DOHH2 (cell line): Measurements from ENCODE around the gene PADI3.
A peak's percentile ranks its signal among the peaks of the same experiment; 100 is the strongest.

Experiments used
- H3F3A ChIP-seq: fragments of 200-600 bp; sonication (generic), shearing (Covaris generic); 2 replicates; pipeline ENCODE4 v1.6.0; 2016; ENCODE audit warnings: antibody characterized with exemption, mild to moderate bottlenecking; ENCODE audit not compliant: control insufficient read depth, insufficient read depth
- H3K27ac ChIP-seq: fragments of 200-600 bp; sonication (generic); 2 replicates; pipeline ENCODE4 v1.5.1; 2014; ENCODE audit warnings: low read depth, mild to moderate bottlenecking, low read length, moderate library complexity
- H3K27me3 ChIP-seq: fragments of 200-600 bp; sonication (generic); 2 replicates; pipeline ENCODE4 v1.6.1; 2014; ENCODE audit warnings: mild to moderate bottlenecking, low read length, mixed read lengths; ENCODE audit not compliant: control insufficient read depth
- H3K36me3 ChIP-seq: fragments of 200-600 bp; sonication (generic); 2 replicates; pipeline ENCODE4 v1.6.1; 2014; ENCODE audit warnings: mild to moderate bottlenecking, low read length, moderate library complexity, mixed read lengths; ENCODE audit not compliant: control insufficient read depth
- H3K4me1 ChIP-seq: fragments of 200-600 bp; sonication (generic); 2 replicates; pipeline ENCODE4 v1.6.1; 2014; ENCODE audit warnings: mild to moderate bottlenecking, low read length, mixed read lengths; ENCODE audit not compliant: control insufficient read depth
- H3K4me2 ChIP-seq: fragments of 200-600 bp; sonication (generic); 2 replicates; pipeline ENCODE4 v1.6.0; 2014; ENCODE audit warnings: mild to moderate bottlenecking, low read length, moderate library complexity
- H3K4me3 ChIP-seq: fragments of 200-600 bp; sonication (generic); 2 replicates; pipeline ENCODE4 v1.5.1; 2014; ENCODE audit warnings: mild to moderate bottlenecking, low read length, mixed read lengths
- H3K79me2 ChIP-seq: fragments of 200-600 bp; sonication (generic); 2 replicates; pipeline ENCODE4 v1.6.1; 2014; ENCODE audit warnings: mild to moderate bottlenecking, low read length, mixed read lengths; ENCODE audit not compliant: control insufficient read depth
- H3K9me2 ChIP-seq: fragments of 200-600 bp; sonication (generic); replicated peaks from 2 replicates; pipeline ENCODE4 v1.6.1; 2014; ENCODE audit warnings: mild to moderate bottlenecking, low read length, mixed read lengths; ENCODE audit not compliant: control insufficient read depth
- H3K9me3 ChIP-seq: fragments of 200-600 bp; sonication (generic); 2 replicates; pipeline ENCODE4 v1.6.1; 2014; ENCODE audit warnings: antibody characterized with exemption, low read length, mixed read lengths; ENCODE audit not compliant: control insufficient read depth, insufficient read depth
- H4K20me1 ChIP-seq: fragments of 200-600 bp; sonication (generic); 2 replicates; pipeline ENCODE4 v1.6.0; 2014; ENCODE audit warnings: low read depth, mild to moderate bottlenecking, antibody characterized with exemption, low read length, moderate library complexity; ENCODE audit not compliant: control insufficient read depth, insufficient read depth
- EZH2phosphoT487 ChIP-seq: fragments of 200-600 bp; sonication (generic); IDR thresholded peaks from 2 replicates; pipeline ENCODE4 v1.6.1; 2017; ENCODE audit warnings: borderline replicate concordance, mild to moderate bottlenecking, antibody characterized with exemption, low read length, moderate library complexity, mixed read lengths
- TF ChIP-seq, protein P1 (sequence below): fragments of 200-600 bp; sonication (generic); IDR thresholded peaks from one replicate; pipeline ENCODE4 v1.5.1; 2014; ENCODE audit warnings: antibody characterized with exemption, mild to moderate bottlenecking, low read depth, low read length; ENCODE audit not compliant: poor library complexity, severe bottlenecking

PADI3 gene

DNA sequence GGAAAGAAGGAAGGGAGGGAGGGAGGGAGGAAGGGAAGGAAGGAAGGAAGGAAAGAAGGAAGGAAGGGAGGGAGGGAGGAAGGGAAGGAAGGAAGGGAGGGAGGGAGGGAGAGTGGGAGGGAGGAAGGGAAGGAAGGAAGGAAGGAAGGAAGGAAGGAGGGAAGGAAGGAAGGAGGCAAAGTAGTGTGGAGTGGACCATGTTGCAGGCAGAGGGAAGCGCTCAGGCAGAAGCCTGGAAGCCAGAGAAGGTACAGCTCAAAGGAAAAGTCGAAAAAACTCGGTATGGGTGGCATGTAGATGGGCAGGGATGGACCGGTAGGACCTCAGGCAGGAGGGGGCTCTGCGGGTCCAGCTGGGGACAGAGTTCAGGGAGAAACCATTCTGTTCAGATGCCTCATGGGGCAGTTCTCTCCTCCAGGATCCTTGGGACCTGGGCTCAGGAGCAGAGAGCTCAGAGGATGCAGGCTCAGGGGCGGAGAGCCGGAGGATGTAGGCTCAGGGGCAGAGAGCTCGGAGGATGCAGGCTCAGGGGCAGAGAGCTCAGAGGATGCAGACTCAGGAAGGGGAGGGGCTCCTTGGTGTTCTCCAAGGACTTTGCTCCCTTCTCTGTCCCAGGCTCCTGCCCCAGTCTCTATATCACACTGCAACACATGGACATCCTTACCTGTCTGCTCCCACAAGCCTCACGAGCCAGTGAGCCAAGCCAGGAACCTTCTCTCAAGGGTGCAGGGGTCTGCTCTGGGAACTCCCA is 13.6 kb upstream of the PADI3 start:
- H3K4me3 ChIP-seq, result no peak overlapping the region
- H3K4me2 ChIP-seq, result no peak overlapping the region

DNA sequence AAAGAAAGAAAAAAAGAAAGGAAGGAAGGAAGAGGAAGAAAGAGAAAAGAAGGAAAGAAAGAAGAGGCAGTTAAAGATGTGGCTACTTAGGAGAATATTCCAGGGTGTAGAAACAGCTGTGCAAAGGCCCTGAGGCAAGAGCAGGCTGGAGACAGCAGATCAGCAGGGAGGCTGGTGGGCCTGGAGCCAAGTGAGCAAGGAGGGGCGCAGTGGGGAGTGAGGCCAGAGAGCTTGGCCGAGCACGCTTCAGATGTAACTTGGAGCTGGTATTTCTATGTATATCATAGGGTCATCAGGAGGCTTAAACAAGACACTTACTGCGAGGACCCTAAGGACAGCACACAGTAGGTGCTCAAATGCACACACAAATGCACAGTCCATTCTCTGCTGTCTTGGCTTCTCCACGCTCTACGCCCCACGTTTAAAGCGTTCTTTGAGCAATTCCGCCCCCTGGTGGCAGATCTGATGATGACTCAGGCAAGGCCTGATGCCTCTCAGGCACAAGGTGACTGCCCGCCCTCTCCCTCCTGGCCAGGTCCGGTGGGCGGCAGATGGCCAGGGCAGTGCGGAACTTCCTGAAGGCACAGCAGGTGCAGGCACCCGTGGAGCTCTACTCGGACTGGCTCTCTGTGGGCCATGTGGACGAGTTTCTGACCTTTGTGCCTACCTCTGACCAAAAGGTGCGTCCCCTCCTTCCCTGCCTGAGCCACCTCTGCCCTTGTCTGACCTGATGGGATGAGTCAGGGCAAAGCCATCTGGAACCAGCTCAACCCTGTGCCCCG is 11.9 kb upstream of the PADI3 start:
- peaks cover 9% of the 10 kb centered on the region; the same call in 1 of the 2 replicates for H3K27me3 ChIP-seq
- no peak overlapping the region for H3K27ac ChIP-seq
- no peaks in the 10 kb centered on the region for H3K79me2 ChIP-seq
- H3K36me3 ChIP-seq, result no peaks in the 10 kb centered on the region
- H3K9me3 ChIP-seq, result no peaks in the 10 kb centered on the region
- no peak overlapping the region for H3K4me2 ChIP-seq
- TF ChIP-seq, protein P1, sequence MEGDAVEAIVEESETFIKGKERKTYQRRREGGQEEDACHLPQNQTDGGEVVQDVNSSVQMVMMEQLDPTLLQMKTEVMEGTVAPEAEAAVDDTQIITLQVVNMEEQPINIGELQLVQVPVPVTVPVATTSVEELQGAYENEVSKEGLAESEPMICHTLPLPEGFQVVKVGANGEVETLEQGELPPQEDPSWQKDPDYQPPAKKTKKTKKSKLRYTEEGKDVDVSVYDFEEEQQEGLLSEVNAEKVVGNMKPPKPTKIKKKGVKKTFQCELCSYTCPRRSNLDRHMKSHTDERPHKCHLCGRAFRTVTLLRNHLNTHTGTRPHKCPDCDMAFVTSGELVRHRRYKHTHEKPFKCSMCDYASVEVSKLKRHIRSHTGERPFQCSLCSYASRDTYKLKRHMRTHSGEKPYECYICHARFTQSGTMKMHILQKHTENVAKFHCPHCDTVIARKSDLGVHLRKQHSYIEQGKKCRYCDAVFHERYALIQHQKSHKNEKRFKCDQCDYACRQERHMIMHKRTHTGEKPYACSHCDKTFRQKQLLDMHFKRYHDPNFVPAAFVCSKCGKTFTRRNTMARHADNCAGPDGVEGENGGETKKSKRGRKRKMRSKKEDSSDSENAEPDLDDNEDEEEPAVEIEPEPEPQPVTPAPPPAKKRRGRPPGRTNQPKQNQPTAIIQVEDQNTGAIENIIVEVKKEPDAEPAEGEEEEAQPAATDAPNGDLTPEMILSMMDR, result peak; percentile 88
- no peak for TF ChIP-seq EZH2phosphoT487
- no peaks in the 10 kb centered on the region for H3F3A ChIP-seq
- no peaks in the 10 kb centered on the region for H3K4me1 ChIP-seq
- H3K9me2 ChIP-seq, result no peaks in the 10 kb centered on the region
- H3K4me3 ChIP-seq, result no peak overlapping the region
- peaks cover 4% of the 10 kb centered on the region; the same call in 1 of the 2 replicates for H4K20me1 ChIP-seq

More for the DNA sequence above, 13.6 kb upstream of the PADI3 start:
- no peaks in the 10 kb centered on the region for H3K79me2 ChIP-seq
- no peaks in the 10 kb centered on the region for H3K36me3 ChIP-seq
- H3K9me3 ChIP-seq, result no peaks in the 10 kb centered on the region
- TF ChIP-seq, protein P1, result no peak
- TF ChIP-seq EZH2phosphoT487, result no peak
- H3K27ac ChIP-seq, result no peak overlapping the region
- no peaks in the 10 kb centered on the region for H3K9me2 ChIP-seq
- peaks cover 7% of the 10 kb centered on the region for H3K4me1 ChIP-seq
- H3F3A ChIP-seq, result no peaks in the 10 kb centered on the region
- H4K20me1 ChIP-seq, result peaks cover 4% of the 10 kb centered on the region; the same call in 1 of the 2 replicates
- peaks cover 9% of the 10 kb centered on the region; the same call in 1 of the 2 replicates for H3K27me3 ChIP-seq

DNA sequence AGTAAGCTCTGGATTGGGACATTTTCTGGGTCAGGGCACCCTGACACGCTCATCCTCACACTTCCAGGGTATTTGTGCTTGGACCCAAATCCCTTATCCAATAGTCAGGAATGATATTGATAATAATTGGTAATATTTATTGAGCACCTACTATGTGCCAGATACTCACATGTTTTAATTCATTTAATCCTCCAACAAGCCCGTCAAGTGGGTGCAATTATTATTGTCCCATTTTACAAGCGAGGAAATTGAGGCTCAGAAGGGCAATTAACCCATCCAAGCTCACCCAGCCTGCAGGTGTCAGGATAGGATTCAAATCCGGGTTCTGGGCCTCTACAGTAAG is 11.4 kb upstream of the PADI3 start:
- H3K36me3 ChIP-seq, result no peaks in the 10 kb centered on the region
- peaks cover 9% of the 10 kb centered on the region; the same call in 1 of the 2 replicates for H3K27me3 ChIP-seq
- H3K4me1 ChIP-seq, result no peaks in the 10 kb centered on the region
- no peaks in the 10 kb centered on the region for H3K9me3 ChIP-seq
- peaks cover 4% of the 10 kb centered on the region; the same call in 1 of the 2 replicates for H4K20me1 ChIP-seq
- no peaks in the 10 kb centered on the region for H3F3A ChIP-seq
- TF ChIP-seq, protein P1, result no peak
- no peak for TF ChIP-seq EZH2phosphoT487
- H3K27ac ChIP-seq, result no peak overlapping the region
- H3K4me3 ChIP-seq, result no peak overlapping the region
- no peaks in the 10 kb centered on the region for H3K9me2 ChIP-seq
- H3K4me2 ChIP-seq, result no peak overlapping the region
- H3K79me2 ChIP-seq, result no peaks in the 10 kb centered on the region
